Measurements from ENCODE around the gene GFI1. TPM values are rescaled to one million over a fixed set of nuclear protein-coding genes. Genes with fewer than 3 reads are reported as not detected.

Gene GFI1
- total RNA-seq, 1 donor from 2014 or later, result 0.89 TPM

DNA sequence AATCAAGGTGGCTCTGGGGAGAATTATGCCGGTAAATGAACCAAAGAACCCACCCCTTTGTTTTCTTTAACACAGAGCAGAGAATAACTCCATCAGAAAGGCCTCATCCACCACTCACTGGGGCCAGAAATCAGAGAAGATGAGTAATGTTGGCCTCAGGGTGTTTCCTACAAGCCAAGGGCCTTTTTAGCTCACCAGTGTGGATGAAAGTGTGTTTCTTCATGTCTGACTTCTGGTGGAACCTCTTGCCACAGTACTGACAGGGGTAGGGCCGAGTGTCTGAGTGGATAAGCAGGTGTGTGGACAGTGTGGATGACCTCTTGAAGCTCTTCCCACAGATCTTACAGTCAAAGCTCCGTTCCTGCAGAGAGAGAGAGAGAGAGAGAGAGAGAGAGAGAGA, 8.3 kb downstream of the GFI1 start:
- H3K36me3 Mint-ChIP-seq (ENCODE audit: low read depth, unreplicated experiment), result peaks cover 12% of the 10 kb centered on the region
- H3K27me3 ChIP-seq (ENCODE audit: insufficient read depth, low read length), result peaks cover 91% of the 10 kb centered on the region
- peaks cover 15% of the 10 kb centered on the region for H3K9me3 Mint-ChIP-seq (ENCODE audit: unreplicated experiment)
- no peak overlapping the region for H3K4me2 ChIP-seq (ENCODE audit: low read length)
- peaks cover 17% of the 10 kb centered on the region for H4K20me1 ChIP-seq (ENCODE audit: insufficient read depth, low read length)
- no peak overlapping the region for H3K27ac ChIP-seq (ENCODE audit: low read depth, low read length)
- no peak overlapping the region for H2AFZ ChIP-seq (ENCODE audit: low read depth, low read length)
- no peak for TF ChIP-seq EZH2 (IDR thresholded peaks at IDR 0.05; ENCODE audit: insufficient read depth, low read length)
- TF ChIP-seq, protein P1, sequence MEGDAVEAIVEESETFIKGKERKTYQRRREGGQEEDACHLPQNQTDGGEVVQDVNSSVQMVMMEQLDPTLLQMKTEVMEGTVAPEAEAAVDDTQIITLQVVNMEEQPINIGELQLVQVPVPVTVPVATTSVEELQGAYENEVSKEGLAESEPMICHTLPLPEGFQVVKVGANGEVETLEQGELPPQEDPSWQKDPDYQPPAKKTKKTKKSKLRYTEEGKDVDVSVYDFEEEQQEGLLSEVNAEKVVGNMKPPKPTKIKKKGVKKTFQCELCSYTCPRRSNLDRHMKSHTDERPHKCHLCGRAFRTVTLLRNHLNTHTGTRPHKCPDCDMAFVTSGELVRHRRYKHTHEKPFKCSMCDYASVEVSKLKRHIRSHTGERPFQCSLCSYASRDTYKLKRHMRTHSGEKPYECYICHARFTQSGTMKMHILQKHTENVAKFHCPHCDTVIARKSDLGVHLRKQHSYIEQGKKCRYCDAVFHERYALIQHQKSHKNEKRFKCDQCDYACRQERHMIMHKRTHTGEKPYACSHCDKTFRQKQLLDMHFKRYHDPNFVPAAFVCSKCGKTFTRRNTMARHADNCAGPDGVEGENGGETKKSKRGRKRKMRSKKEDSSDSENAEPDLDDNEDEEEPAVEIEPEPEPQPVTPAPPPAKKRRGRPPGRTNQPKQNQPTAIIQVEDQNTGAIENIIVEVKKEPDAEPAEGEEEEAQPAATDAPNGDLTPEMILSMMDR (IDR thresholded peaks at IDR 0.05; ENCODE audit: insufficient read depth, low read depth, low read length), result no peak
- no peak overlapping the region for H3K9ac ChIP-seq (ENCODE audit: low read length)
- DNase-seq (ENCODE audit: low read depth), result no peak
- peaks cover 2% of the 10 kb centered on the region for H3K9me3 ChIP-seq (ENCODE audit: insufficient read depth, low read depth, low read length)
- no peak overlapping the region for H3K4me3 ChIP-seq (ENCODE audit: insufficient read depth, low read depth, low read length)
- no peak overlapping the region for H3K4me3 Mint-ChIP-seq (ENCODE audit: unreplicated experiment)
- peaks cover 13% of the 10 kb centered on the region for H3K4me1 ChIP-seq (ENCODE audit: insufficient read depth, low read length)
- H3K36me3 ChIP-seq (ENCODE audit: insufficient read depth, low read length), result no peaks in the 10 kb centered on the region
- H3K4me1 Mint-ChIP-seq (ENCODE audit: low read depth, unreplicated experiment), result no peaks in the 10 kb centered on the region
- H3K79me2 ChIP-seq (ENCODE audit: insufficient read depth, low read length), result no peaks in the 10 kb centered on the region
- no peak for FAIRE-seq
- no peak overlapping the region for H3K27ac Mint-ChIP-seq (ENCODE audit: unreplicated experiment)
- peaks cover 86% of the 10 kb centered on the region for H3K27me3 Mint-ChIP-seq (ENCODE audit: low read depth, unreplicated experiment)

- peaks cover 74% of the 10 kb centered on the region for H3K27me3 Mint-ChIP-seq (ENCODE audit: low read depth, unreplicated experiment)
- no peak overlapping the region for H3K9ac ChIP-seq (ENCODE audit: low read length)
- H3K79me2 ChIP-seq (ENCODE audit: insufficient read depth, low read length), result no peaks in the 10 kb centered on the region
- H2AFZ ChIP-seq (ENCODE audit: low read depth, low read length), result no peak overlapping the region
- H3K36me3 Mint-ChIP-seq (ENCODE audit: low read depth, unreplicated experiment), result peaks cover 12% of the 10 kb centered on the region
- peaks cover 77% of the 10 kb centered on the region for H3K27me3 ChIP-seq (ENCODE audit: insufficient read depth, low read length)
- H3K4me3 ChIP-seq (ENCODE audit: insufficient read depth, low read depth, low read length), result no peak overlapping the region
- H3K27ac ChIP-seq (ENCODE audit: low read depth, low read length), result no peak overlapping the region
- H3K4me2 ChIP-seq (ENCODE audit: low read length), result no peak overlapping the region
- H3K27ac Mint-ChIP-seq (ENCODE audit: unreplicated experiment), result no peak overlapping the region
- H4K20me1 ChIP-seq (ENCODE audit: insufficient read depth, low read length), result no peaks in the 10 kb centered on the region
- H3K9me3 Mint-ChIP-seq (ENCODE audit: unreplicated experiment), result peaks cover 12% of the 10 kb centered on the region
- H3K36me3 ChIP-seq (ENCODE audit: insufficient read depth, low read length), result no peaks in the 10 kb centered on the region
- H3K9me3 ChIP-seq (ENCODE audit: insufficient read depth, low read depth, low read length), result peaks cover 2% of the 10 kb centered on the region
- TF ChIP-seq, protein P1 (IDR thresholded peaks at IDR 0.05; ENCODE audit: insufficient read depth, low read depth, low read length), result no peak
- no peak for TF ChIP-seq EZH2 (IDR thresholded peaks at IDR 0.05; ENCODE audit: insufficient read depth, low read length)
- FAIRE-seq (no peak), DNase-seq (ENCODE audit: low read depth) (no peak)
- peaks cover 4% of the 10 kb centered on the region for H3K4me1 ChIP-seq (ENCODE audit: insufficient read depth, low read length)
- H3K4me1 Mint-ChIP-seq (ENCODE audit: low read depth, unreplicated experiment), result no peaks in the 10 kb centered on the region
- no peak overlapping the region for H3K4me3 Mint-ChIP-seq (ENCODE audit: unreplicated experiment)
Measured at GRCh38 chr1:92476071-92476631, 10.6 kb downstream of the GFI1 start.

GRCh38 chr1:92475029-92475428, 11.7 kb downstream of the GFI1 start:
- Mint-ChIP-seq H3K9me3 (ENCODE audit: unreplicated experiment) (peaks cover 12% of the 10 kb centered on the region), H3K27me3 (ENCODE audit: low read depth, unreplicated experiment) (peaks cover 67% of the 10 kb centered on the region), H3K27ac (ENCODE audit: unreplicated experiment) (no peak overlapping the region), H3K4me3 (ENCODE audit: unreplicated experiment) (no peak overlapping the region), H3K4me1 (ENCODE audit: low read depth, unreplicated experiment) (no peaks in the 10 kb centered on the region), H3K36me3 (ENCODE audit: low read depth, unreplicated experiment) (peaks cover 12% of the 10 kb centered on the region)
- FAIRE-seq, result no peak
- Histone ChIP-seq H3K9ac (ENCODE audit: low read length) (no peak overlapping the region), H3K4me2 (ENCODE audit: low read length) (no peak overlapping the region), H4K20me1 (ENCODE audit: insufficient read depth, low read length) (no peaks in the 10 kb centered on the region), H3K4me3 (ENCODE audit: insufficient read depth, low read depth, low read length) (no peak overlapping the region), H2AFZ (ENCODE audit: low read depth, low read length) (no peak overlapping the region), H3K4me1 (ENCODE audit: insufficient read depth, low read length) (no peaks in the 10 kb centered on the region), H3K27me3 (ENCODE audit: insufficient read depth, low read length) (peaks cover 66% of the 10 kb centered on the region), H3K36me3 (ENCODE audit: insufficient read depth, low read length) (no peaks in the 10 kb centered on the region), H3K9me3 (ENCODE audit: insufficient read depth, low read depth, low read length) (peaks cover 2% of the 10 kb centered on the region), H3K27ac (ENCODE audit: low read depth, low read length) (no peak overlapping the region), H3K79me2 (ENCODE audit: insufficient read depth, low read length) (no peaks in the 10 kb centered on the region)
- TF ChIP-seq, protein P1 (IDR thresholded peaks at IDR 0.05; ENCODE audit: insufficient read depth, low read depth, low read length), result no peak
- no peak for TF ChIP-seq EZH2 (IDR thresholded peaks at IDR 0.05; ENCODE audit: insufficient read depth, low read length)
- DNase-seq (ENCODE audit: low read depth), result no peak

All from astrocyte (in vitro differentiated cells and primary cell).